Hepatocyte (in vitro differentiated cells): Measurements from ENCODE around the gene CTPS2.

Experiments
- EZH2 ChIP-seq: fragments of 200-600 bp; sonication (generic); IDR thresholded peaks from 2 replicates; pipeline ENCODE4 v1.6.1; 2016; ENCODE audit warnings: antibody characterized with exemption, mild to moderate bottlenecking, borderline replicate concordance
- EZH2phosphoT487 ChIP-seq: fragments of 200-600 bp; sonication (generic); IDR thresholded peaks from one replicate; pipeline ENCODE4 v1.6.1; 2018; ENCODE audit warnings: antibody characterized with exemption, mild to moderate bottlenecking, low read depth, moderate library complexity; ENCODE audit not compliant: unreplicated experiment, severe bottlenecking
- TF ChIP-seq, protein P1 (sequence below): fragments of 200-600 bp; sonication (generic); IDR thresholded peaks from 2 replicates; pipeline ENCODE4 v1.5.1; 2016; ENCODE audit warnings: antibody characterized with exemption, mild to moderate bottlenecking; ENCODE audit not compliant: poor library complexity

DNA sequence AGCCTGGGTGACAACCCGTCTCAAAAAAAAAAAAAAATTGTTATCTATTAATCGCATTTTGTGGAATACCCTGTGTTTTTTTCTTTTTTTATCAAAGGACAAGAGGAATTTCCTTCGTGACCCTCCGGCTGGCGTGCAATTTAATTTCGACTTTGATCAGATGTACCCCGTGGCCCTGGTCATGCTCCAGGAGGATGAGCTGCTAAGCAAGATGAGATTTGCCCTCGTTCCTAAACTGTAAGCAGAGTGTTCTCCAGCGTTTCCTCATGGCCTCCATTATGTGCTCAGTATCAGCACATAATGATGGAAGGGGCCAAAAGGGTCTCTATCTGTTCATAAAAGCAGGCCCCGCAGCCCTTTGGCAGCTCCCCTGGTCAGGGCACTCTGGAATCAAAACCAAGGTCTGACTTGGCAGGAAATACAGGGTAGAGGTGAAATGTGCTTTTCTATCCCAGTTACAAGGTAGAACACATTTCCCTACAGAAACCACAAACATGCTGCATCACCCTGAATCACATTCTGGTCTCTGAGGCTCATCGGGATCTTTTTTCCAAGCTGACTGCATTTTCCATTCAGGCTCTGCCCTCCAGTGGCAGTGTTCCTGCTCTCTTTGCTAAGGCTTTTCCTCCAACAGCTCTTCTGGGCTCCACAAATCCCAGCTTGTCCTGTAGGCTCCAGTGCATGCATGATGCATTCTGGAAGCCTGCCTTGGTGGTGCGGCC is 31.3 kb upstream of the CTPS2 start:
- TF ChIP-seq, protein P1, sequence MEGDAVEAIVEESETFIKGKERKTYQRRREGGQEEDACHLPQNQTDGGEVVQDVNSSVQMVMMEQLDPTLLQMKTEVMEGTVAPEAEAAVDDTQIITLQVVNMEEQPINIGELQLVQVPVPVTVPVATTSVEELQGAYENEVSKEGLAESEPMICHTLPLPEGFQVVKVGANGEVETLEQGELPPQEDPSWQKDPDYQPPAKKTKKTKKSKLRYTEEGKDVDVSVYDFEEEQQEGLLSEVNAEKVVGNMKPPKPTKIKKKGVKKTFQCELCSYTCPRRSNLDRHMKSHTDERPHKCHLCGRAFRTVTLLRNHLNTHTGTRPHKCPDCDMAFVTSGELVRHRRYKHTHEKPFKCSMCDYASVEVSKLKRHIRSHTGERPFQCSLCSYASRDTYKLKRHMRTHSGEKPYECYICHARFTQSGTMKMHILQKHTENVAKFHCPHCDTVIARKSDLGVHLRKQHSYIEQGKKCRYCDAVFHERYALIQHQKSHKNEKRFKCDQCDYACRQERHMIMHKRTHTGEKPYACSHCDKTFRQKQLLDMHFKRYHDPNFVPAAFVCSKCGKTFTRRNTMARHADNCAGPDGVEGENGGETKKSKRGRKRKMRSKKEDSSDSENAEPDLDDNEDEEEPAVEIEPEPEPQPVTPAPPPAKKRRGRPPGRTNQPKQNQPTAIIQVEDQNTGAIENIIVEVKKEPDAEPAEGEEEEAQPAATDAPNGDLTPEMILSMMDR, result no peak
- TF ChIP-seq EZH2phosphoT487 (no peak), EZH2 (no peak)
